Cardiac fibroblast (primary cell): ENCODE results near the gene HMCN1.

Experiments
- DNase-seq, 2 donors: peaks; one replicate each; pipeline versions ENCODE4 v3.0.0 to v3.0.0-alpha.2; 2010; ENCODE audit warnings: low read depth in 2 of 2
- H3K4me3 ChIP-seq, 2 donors: replicated peaks in 1 of 2; 1 replicate in 1 of 2; 2 replicates in 1 of 2; pipeline ENCODE4 v1.5.1; 2011; ENCODE audit warnings: low read depth in 2 of 2, low read length in 2 of 2, mild to moderate bottlenecking in 2 of 2, moderate library complexity in 1 of 2
- CTCF ChIP-seq: IDR thresholded peaks from one replicate; pipeline ENCODE4 v1.5.1; 2011; ENCODE audit warnings: low read depth, mild to moderate bottlenecking, low read length, inconsistent platforms

HMCN1 gene

GRCh38 chr1:186016856-186017255, 282.7 kb downstream of the HMCN1 start:
- no peak overlapping the region for H3K4me3 ChIP-seq

GRCh38 chr1:186022184-186022583, 288.0 kb downstream of the HMCN1 start:
- no peak for TF ChIP-seq CTCF
- no peak overlapping the region for H3K4me3 ChIP-seq
- no peak for DNase-seq

More at GRCh38 chr1:186016856-186017255, 282.7 kb downstream of the HMCN1 start:
- TF ChIP-seq CTCF = no peak
- DNase-seq = no peak

GRCh38 chr1:186026946-186027345, 292.8 kb downstream of the HMCN1 start:
- DNase-seq = peak in 1 of 2 donors; percentile 53
- TF ChIP-seq CTCF = no peak
- no peak overlapping the region for H3K4me3 ChIP-seq

GRCh38 chr1:186027621-186028020, 293.4 kb downstream of the HMCN1 start:
- no peak overlapping the region for H3K4me3 ChIP-seq
- no peak for DNase-seq
- no peak for TF ChIP-seq CTCF

GRCh38 chr1:186030453-186030852, 296.3 kb downstream of the HMCN1 start:
- TF ChIP-seq CTCF = no peak
- no peak overlapping the region for H3K4me3 ChIP-seq
- DNase-seq = no peak

DNA sequence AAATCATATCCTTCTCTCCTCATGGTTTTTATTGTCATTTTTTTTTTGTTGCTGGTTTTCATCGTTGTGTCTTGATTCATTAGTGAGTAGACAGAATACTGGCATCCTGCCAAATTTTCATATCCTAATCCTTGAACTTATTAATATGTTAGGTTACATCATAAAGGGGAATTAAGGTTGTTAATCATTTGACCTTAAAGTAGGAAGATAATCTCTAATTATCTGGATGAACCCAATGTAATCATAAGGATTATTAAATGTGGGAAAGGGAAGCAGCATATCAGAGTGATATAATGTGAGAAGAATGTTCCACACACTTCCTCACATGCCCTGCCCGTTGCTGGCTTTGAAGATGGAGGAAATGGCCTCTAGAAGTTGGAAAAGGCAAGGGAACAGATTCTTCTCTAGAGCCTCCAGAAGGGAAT, 299.7 kb downstream of the HMCN1 start:
- DNase-seq = peak; percentile 61 to 64

More for the DNA sequence above, 299.7 kb downstream of the HMCN1 start:
- no peak for TF ChIP-seq CTCF
- no peak overlapping the region for H3K4me3 ChIP-seq
